ENCODE results near the gene SQOR. TPM values are rescaled to one million over a fixed set of nuclear protein-coding genes. Genes with fewer than 3 reads are reported as not detected.
A peak's percentile ranks its signal among the peaks of the same experiment; 100 is the strongest.

Gene SQOR
- polyA plus RNA-seq, 2 of the 4 experiments (the other 2 are of a cell fraction), result 33.8 to 71.7 TPM

DNA sequence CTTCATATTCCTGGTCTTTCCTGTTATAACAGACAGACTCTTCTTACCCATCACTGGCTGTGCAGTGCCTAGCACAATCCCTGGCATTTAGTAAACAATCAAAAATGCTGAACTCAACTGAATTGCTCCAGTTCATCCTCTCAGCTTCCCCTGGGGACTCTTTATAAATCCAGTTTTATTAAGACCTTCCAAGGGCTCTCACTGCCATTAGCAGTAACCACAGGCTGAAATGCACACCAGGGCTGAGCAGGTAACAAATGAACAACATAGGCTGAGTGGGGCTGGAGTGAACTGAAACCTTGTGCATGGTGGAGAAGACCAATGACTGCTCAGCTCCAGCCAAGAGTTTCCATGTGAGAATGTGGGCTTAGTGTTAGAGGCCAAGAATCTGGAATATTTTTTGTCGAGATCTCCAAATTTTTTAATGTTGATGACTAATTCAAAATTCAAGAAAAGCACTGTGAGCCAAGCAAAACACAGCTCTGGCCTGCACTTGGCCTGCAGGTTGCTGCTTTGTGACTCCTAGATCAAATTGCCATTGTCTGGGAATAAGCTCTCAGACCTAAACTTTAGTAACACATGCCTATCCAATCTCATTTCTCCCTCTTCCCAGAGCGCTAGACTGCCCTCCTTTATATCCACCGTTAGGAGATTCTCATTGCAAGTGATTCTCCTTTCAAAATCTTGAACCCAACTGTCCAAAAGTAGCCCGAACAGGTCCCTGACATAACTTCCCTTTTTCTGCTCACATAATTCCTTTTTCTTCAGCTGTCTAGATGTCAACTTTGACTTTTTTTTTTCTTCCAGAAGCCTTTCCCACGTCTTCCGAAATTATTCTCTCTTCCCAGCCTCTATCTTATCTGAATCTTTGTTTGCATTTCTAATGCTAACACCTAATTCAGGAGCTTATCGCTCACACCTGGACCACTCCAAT, 7.4 kb downstream of the SQOR start:
- peak overlapping the region; percentile 89 for H3K4me2 ChIP-seq
- no peak for TF ChIP-seq CBX2 (IDR thresholded peaks at IDR 0.05; ENCODE audit: borderline replicate concordance, low read depth)
- no peak for TF ChIP-seq FOSL2 (IDR thresholded peaks at IDR 0.05)
- peak; percentile 34; the same call in 1 of the 2 replicates for TF ChIP-seq FOSL2 (CRISPR knock-in tag; IDR thresholded peaks at IDR 0.05)
- TF ChIP-seq MAFK (IDR thresholded peaks at IDR 0.05; ENCODE audit: partially characterized antibody), result peak; percentile 35
- ChIA-PET CTCF (interaction anchor here (1.1 to 4.0 kb wide), 5 partner anchors 8 to 185 kb away, joined by 3 to 14 read pairs (median 7); no protein-coding TSS in a partner anchor), POLR2A (interaction anchor here (1.4 kb wide), 1 partner anchor 56 kb away, joined by 5 read pairs; the partner anchor contains the start of gene BLOC1S6)
- H3K9me3 ChIP-seq, result no peaks in the 10 kb centered on the region
- 45% methylated on average over 7 of the region's 7 CpGs for WGBS (ENCODE audit: missing lambda C conversion rate)
- H3K4me3 ChIP-seq, result peak overlapping the region; percentile 29
- peak overlapping the region; percentile 94 to 96 for H3K27ac ChIP-seq
- FAIRE-seq, result no peak
- no peak for DNase-seq (ENCODE audit: low read depth in 1 of 2, low spot score in 1 of 2)
- peak; percentile 24 to 40; a peak in 4 of 6 replicates for ATAC-seq
- peaks cover 90% of the 10 kb centered on the region for H3K4me1 ChIP-seq

DNA sequence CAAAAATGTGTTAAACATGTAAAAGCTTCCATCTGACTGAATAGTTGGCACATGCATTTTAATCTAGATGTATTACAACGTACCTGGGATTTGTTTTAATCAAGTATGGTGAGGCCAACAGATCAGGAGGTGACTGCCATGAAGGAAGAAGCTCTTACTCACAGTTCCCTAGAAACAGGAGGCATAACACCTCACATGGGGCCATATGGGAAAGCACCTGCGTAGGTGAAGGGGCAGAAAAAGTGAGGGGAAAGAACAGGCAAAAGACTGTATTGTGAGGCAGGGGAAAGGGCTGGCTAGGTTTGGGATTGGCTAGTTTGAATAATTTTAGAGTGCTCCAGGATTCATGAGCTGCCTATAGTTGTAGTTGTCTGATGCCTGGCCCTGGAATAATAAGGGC, 9.6 kb downstream of the SQOR start:
- 43% methylated on average over 2 of the region's 2 CpGs for WGBS (ENCODE audit: missing lambda C conversion rate)
- POLR2A ChIA-PET, result no interaction called here

DNA sequence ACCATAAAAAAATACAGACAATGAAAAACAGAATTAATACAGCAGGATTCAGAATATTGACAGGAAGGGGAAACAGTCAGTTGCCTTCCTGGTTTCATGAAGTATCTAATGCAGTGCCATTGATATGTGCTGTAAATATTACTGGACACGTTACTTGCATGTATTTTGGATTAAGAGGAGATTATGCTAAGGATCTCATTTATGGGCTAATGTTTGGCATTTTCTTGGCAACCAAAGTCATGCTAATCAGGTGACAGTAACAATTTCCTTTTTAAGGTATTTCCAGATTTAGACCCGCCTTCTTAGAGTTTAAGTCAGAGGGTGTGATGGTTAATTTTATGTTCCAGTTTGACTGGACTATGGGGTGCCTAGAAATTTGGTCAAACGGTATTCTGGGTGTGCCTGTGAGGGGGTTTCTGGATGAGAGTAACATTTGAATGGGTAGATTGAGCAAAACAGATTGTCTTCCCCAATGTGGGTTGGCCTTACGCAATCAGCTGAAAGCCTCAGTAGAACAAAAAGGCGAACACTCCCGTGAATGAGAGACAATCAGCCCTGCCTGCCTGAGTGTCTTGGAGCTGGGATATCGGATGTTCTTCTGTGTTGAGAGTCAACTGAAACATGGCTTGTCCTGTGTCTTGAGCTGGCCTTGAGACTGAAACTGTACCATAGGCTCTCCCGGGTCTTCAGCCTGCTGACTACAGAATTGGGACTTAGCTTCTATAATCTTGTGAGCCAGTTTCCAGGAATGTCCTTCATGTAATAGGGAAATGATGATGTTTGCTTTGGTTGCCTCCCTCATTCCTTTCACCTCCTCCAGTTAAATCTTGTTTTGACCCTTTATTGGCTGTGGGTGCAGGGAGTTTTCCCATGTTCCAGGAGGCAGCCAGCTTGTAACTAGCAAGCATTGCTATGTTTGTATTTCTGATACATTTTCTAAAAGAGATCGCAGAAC, 10.5 kb downstream of the SQOR start:
- H3K4me3 ChIP-seq, result no peak overlapping the region
- ChIA-PET CTCF (interaction anchor here (1.0 to 1.6 kb wide), 3 partner anchors 9 to 60 kb away, joined by 3 to 11 read pairs (median 3); no protein-coding TSS in a partner anchor), POLR2A (interaction anchor here (0.9 to 1.1 kb wide), 2 partner anchors 8 to 10 kb away, joined by 4 read pairs; partner anchors contain the start of gene SQOR)
- DNase-seq (ENCODE audit: low read depth in 1 of 2, low spot score in 1 of 2), result peak in 1 of 2 experiments; percentile 79
- no peak for FAIRE-seq
- H3K27ac ChIP-seq, result peak overlapping the region; percentile 81 to 86
- peak in 1 of 2 experiments; percentile 55; a peak in 3 of 6 replicates for ATAC-seq
- TF ChIP-seq PHF8 (IDR thresholded peaks at IDR 0.05; ENCODE audit: borderline replicate concordance, low read depth), result no peak
- TF ChIP-seq FOSL2 (IDR thresholded peaks at IDR 0.05), result no peak
- peak; percentile 45; the same call in 1 of the 2 replicates for TF ChIP-seq FOSL2 (CRISPR knock-in tag; IDR thresholded peaks at IDR 0.05)
- TF ChIP-seq, protein P1, sequence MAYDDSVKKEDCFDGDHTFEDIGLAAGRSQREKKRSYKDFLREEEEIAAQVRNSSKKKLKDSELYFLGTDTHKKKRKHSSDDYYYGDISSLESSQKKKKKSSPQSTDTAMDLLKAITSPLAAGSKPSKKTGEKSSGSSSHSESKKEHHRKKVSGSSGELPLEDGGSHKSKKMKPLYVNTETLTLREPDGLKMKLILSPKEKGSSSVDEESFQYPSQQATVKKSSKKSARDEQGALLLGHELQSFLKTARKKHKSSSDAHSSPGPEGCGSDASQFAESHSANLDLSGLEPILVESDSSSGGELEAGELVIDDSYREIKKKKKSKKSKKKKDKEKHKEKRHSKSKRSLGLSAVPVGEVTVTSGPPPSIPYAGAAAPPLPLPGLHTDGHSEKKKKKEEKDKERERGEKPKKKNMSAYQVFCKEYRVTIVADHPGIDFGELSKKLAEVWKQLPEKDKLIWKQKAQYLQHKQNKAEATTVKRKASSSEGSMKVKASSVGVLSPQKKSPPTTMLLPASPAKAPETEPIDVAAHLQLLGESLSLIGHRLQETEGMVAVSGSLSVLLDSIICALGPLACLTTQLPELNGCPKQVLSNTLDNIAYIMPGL (CRISPR knock-in tag; IDR thresholded peaks at IDR 0.05; ENCODE audit: borderline replicate concordance), result no peak
- TF ChIP-seq ZSCAN20 (CRISPR knock-in tag; IDR thresholded peaks at IDR 0.05), result no peak
- TF ChIP-seq, protein P2, sequence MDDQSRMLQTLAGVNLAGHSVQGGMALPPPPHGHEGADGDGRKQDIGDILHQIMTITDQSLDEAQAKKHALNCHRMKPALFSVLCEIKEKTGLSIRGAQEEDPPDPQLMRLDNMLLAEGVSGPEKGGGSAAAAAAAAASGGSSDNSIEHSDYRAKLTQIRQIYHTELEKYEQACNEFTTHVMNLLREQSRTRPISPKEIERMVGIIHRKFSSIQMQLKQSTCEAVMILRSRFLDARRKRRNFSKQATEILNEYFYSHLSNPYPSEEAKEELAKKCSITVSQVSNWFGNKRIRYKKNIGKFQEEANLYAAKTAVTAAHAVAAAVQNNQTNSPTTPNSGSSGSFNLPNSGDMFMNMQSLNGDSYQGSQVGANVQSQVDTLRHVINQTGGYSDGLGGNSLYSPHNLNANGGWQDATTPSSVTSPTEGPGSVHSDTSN (IDR thresholded peaks at IDR 0.05), result no peak
- no peak for TF ChIP-seq CHD4 (IDR thresholded peaks at IDR 0.05; ENCODE audit: borderline replicate concordance)
- TF ChIP-seq, protein P3, sequence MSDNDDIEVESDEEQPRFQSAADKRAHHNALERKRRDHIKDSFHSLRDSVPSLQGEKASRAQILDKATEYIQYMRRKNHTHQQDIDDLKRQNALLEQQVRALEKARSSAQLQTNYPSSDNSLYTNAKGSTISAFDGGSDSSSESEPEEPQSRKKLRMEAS (IDR thresholded peaks at IDR 0.05), result 0 out of 2 replicates have a peak, but pooled peaks have one; percentile 38
- TF ChIP-seq GATA3 (IDR thresholded peaks at IDR 0.05; ENCODE audit: borderline replicate concordance), result peak; percentile 63; the same call in 1 of the 2 replicates
- 0 out of 5 replicates have a peak, but pooled peaks of 1 of the 2 experiments have one; percentile 30 for TF ChIP-seq JUN (IDR thresholded peaks at IDR 0.05)
- no peak for TF ChIP-seq RAD21 (conservative IDR thresholded peaks at IDR 0.05 in 1 of 2, IDR thresholded peaks at IDR 0.05 in 1 of 2)
- TF ChIP-seq, protein P4, sequence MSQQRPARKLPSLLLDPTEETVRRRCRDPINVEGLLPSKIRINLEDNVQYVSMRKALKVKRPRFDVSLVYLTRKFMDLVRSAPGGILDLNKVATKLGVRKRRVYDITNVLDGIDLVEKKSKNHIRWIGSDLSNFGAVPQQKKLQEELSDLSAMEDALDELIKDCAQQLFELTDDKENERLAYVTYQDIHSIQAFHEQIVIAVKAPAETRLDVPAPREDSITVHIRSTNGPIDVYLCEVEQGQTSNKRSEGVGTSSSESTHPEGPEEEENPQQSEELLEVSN (IDR thresholded peaks at IDR 0.05; ENCODE audit: borderline replicate concordance, low read depth), result no peak
- peak in 1 of 2 experiments; percentile 44; a peak in 1 of 5 replicates for TF ChIP-seq EP300 (IDR thresholded peaks at IDR 0.05)
- TF ChIP-seq RARB (CRISPR knock-in tag; IDR thresholded peaks at IDR 0.05), result no peak
- peak; percentile 72 to 89 for TF ChIP-seq CEBPB (IDR thresholded peaks at IDR 0.05)
- H3K9me3 ChIP-seq, result no peaks in the 10 kb centered on the region
- peaks cover 84% of the 10 kb centered on the region for H3K4me1 ChIP-seq
- peak overlapping the region; percentile 70 for H3K4me2 ChIP-seq
- 40% methylated on average over 9 of the region's 9 CpGs for WGBS (ENCODE audit: missing lambda C conversion rate)

More for the DNA sequence above, 9.6 kb downstream of the SQOR start:
- peaks cover 91% of the 10 kb centered on the region for H3K4me1 ChIP-seq
- peak overlapping the region; percentile 81 to 86; a peak in 5 of 6 replicates for H3K27ac ChIP-seq
- H3K4me2 ChIP-seq, result peak overlapping the region; percentile 70
- no peak overlapping the region for H3K4me3 ChIP-seq
- FAIRE-seq, result no peak
- no peak for DNase-seq (ENCODE audit: low read depth in 1 of 2, low spot score in 1 of 2)
- ATAC-seq, result no peak
- TF ChIP-seq NR3C1 (IDR thresholded peaks at IDR 0.05), result no peak
- no peak for TF ChIP-seq FOXS1 (CRISPR knock-in tag; IDR thresholded peaks at IDR 0.05)
- TF ChIP-seq, protein P3 (IDR thresholded peaks at IDR 0.05), result no peak
- no peak for TF ChIP-seq HOXA7 (CRISPR knock-in tag; IDR thresholded peaks at IDR 0.05)
- no peaks in the 10 kb centered on the region for H3K9me3 ChIP-seq
- CTCF ChIA-PET, result interaction anchor here (1.6 to 4.0 kb wide), 3 partner anchors 30 to 187 kb away, joined by 7 to 14 read pairs (median 11); no protein-coding TSS in a partner anchor
